Liver (tissue), 9 donors: Measurements from ENCODE around the gene TMX2. TPM values are rescaled to one million over a fixed set of nuclear protein-coding genes. Genes with fewer than 3 reads are reported as not detected.

Experiments used
- DNase-seq: peaks from one replicate; pipeline ENCODE4 v3.0.0-alpha.2; 2017; ENCODE audit warnings: low spot score
- H3K27ac ChIP-seq, 2 donors: one replicate each; pipeline ENCODE4 v1.7.0; 2013; ENCODE audit warnings: inconsistent platforms in 2 of 2, low read length in 2 of 2, control low read depth in 1 of 2, low read depth in 1 of 2, mild to moderate bottlenecking in 1 of 2
- H3K27me3 ChIP-seq, 4 donors: one replicate each; pipeline versions ENCODE4 v1.6.1 to v1.7.0; 2013; ENCODE audit warnings: low read length in 3 of 4, inconsistent platforms in 1 of 4, mild to moderate bottlenecking in 1 of 4, moderate library complexity in 1 of 4; ENCODE audit not compliant: control insufficient read depth in 4 of 4, insufficient read depth in 4 of 4
- H3K36me3 ChIP-seq, 4 donors: one replicate each; pipeline versions ENCODE4 v1.6.1 to v1.7.0; 2013; ENCODE audit warnings: low read length in 3 of 4, mild to moderate bottlenecking in 3 of 4, low read depth in 1 of 4, moderate library complexity in 1 of 4; ENCODE audit not compliant: control insufficient read depth in 4 of 4, insufficient read depth in 3 of 4
- H3K4me1 ChIP-seq, 4 donors: one replicate each; pipeline versions ENCODE4 v1.6.1 to v1.7.0; 2013; ENCODE audit warnings: low read length in 3 of 4, mild to moderate bottlenecking in 3 of 4, moderate library complexity in 1 of 4; ENCODE audit not compliant: control insufficient read depth in 4 of 4, insufficient read depth in 4 of 4
- H3K4me3 ChIP-seq, 3 donors: one replicate each; pipeline versions ENCODE4 v1.6.1 to v1.7.0; 2013; ENCODE audit warnings: low read length in 3 of 3, control low read depth in 1 of 3, low read depth in 1 of 3, mild to moderate bottlenecking in 1 of 3
- H3K9ac ChIP-seq, 2 donors: one replicate each; pipeline ENCODE4 v1.7.0; 2013; ENCODE audit warnings: low read length in 2 of 2, mild to moderate bottlenecking in 2 of 2, moderate library complexity in 2 of 2, control low read depth in 1 of 2, low read depth in 1 of 2
- H3K9me3 ChIP-seq, 4 donors: one replicate each; pipeline versions ENCODE4 v1.6.1 to v1.7.0; 2013; ENCODE audit warnings: low read length in 3 of 4; ENCODE audit not compliant: control insufficient read depth in 4 of 4
- CTCF ChIP-seq: fragments of 150-350 bp; IDR thresholded peaks from 2 replicates; pipeline ENCODE4 v1.5.1; 2017; ENCODE audit warnings: improper control_type of control experiment, low read depth, low read length; ENCODE audit not compliant: missing input control
- EGR1 ChIP-seq, 2 donors: IDR thresholded peaks; 2 replicates each; pipeline ENCODE4 v1.6.1; 2016 to 2018; ENCODE audit warnings: antibody characterized with exemption in 2 of 2, low read depth in 2 of 2
- FOXA2 ChIP-seq: IDR thresholded peaks from 2 replicates; pipeline ENCODE4 v1.6.1; 2016; ENCODE audit warnings: antibody characterized with exemption
- GABPA ChIP-seq, 2 donors: IDR thresholded peaks in 1 of 2; conservative IDR thresholded peaks in 1 of 2; 2 replicates each; pipeline ENCODE4 v1.6.1; 2016; ENCODE audit warnings: antibody characterized with exemption in 2 of 2, mild to moderate bottlenecking in 1 of 2, moderate library complexity in 1 of 2
- HNF4A ChIP-seq, 2 donors: conservative IDR thresholded peaks; 2 replicates each; pipeline ENCODE4 v1.6.1; 2016; ENCODE audit warnings: antibody characterized with exemption in 2 of 2, mild to moderate bottlenecking in 2 of 2
- HNF4G ChIP-seq: IDR thresholded peaks from 2 replicates; pipeline ENCODE4 v1.6.1; 2016; ENCODE audit warnings: antibody characterized with exemption
- MAX ChIP-seq: IDR thresholded peaks from 2 replicates; pipeline ENCODE4 v1.6.1; 2016; ENCODE audit warnings: antibody characterized with exemption
- NR2F2 ChIP-seq: IDR thresholded peaks from 2 replicates; pipeline ENCODE4 v1.6.1; 2016; ENCODE audit warnings: antibody characterized with exemption
- RAD21 ChIP-seq, 2 donors: IDR thresholded peaks; 2 replicates each; pipeline ENCODE4 v1.6.1; 2016; ENCODE audit warnings: antibody characterized with exemption in 2 of 2, mild to moderate bottlenecking in 2 of 2
- REST ChIP-seq: IDR thresholded peaks from 2 replicates; pipeline ENCODE4 v1.6.1; 2016; ENCODE audit warnings: antibody characterized with exemption, mild to moderate bottlenecking
- RXRA ChIP-seq, 2 donors: IDR thresholded peaks; 2 replicates each; pipeline ENCODE4 v1.6.1; 2017 to 2018; ENCODE audit warnings: antibody characterized with exemption in 2 of 2, mild to moderate bottlenecking in 1 of 2
- SP1 ChIP-seq: IDR thresholded peaks from 2 replicates; pipeline ENCODE4 v1.6.1; 2018; ENCODE audit warnings: antibody characterized with exemption, mild to moderate bottlenecking
- TAF1 ChIP-seq: conservative IDR thresholded peaks from 2 replicates; pipeline ENCODE4 v1.6.1; 2016; ENCODE audit warnings: antibody characterized with exemption, mild to moderate bottlenecking
- ZBTB33 ChIP-seq: IDR thresholded peaks from 2 replicates; pipeline ENCODE4 v1.6.1; 2016; ENCODE audit warnings: antibody characterized with exemption
- WGBS: extraction: QIAGEN DNeasy Blood & Tissue Kit; methylation state at CpG from one replicate; pipeline ENCODE4 v1.1.7; 2013; 5-methylcytosine and 5-hydroxymethylcytosine counted together
- polyA plus RNA-seq, 2 donors: library from polyadenylated mRNA; stranded (reverse) in 1 of 2; unstranded in 1 of 2; fragments of 200-250 nt in 1 of 2; fragments of >200 nt in 1 of 2; fragmentation: Nextera tagmentation in 1 of 2; extraction: Ambion mirVana in 1 of 2; gene quantifications; one replicate each; pipeline versions ENCODE4 v1.2.1 to v1.2.3, GENCODE V29; 2013 to 2015
- total RNA-seq, 2 donors: library from RNA; depleted of rRNA; stranded (reverse); fragments of >200 nt; gene quantifications; one replicate each; pipeline ENCODE4 v1.2.3, GENCODE V29; 2014
- donor health status: healthy.
- donor health status: healthy.
- donor health status: healthy.
- donor health status: healthy.
- donor health status: healthy.

Gene TMX2
- total and polyA plus RNA-seq, 4 donors = 43.3 to 70.9 (median 59.1) TPM

GRCh38 chr11:57758174-57758573, 45.8 kb downstream of the TMX2 start:
- 78% methylated on average over 3 of the region's 3 CpGs for WGBS
- TF ChIP-seq HNF4G (no peak), HNF4A (conservative IDR thresholded peaks at IDR 0.05) (no peak), EGR1 (IDR thresholded peaks at IDR 0.05; ENCODE audit: low read depth in 2 of 2) (no peak), MAX (no peak), RXRA (IDR thresholded peaks at IDR 0.05) (no peak), CTCF (no peak), SP1 (no peak), FOXA2 (no peak), REST (no peak), ZBTB33 (no peak), RAD21 (IDR thresholded peaks at IDR 0.05) (no peak), NR2F2 (no peak), TAF1 (no peak), GABPA (IDR thresholded peaks at IDR 0.05 in 1 of 2, conservative IDR thresholded peaks at IDR 0.05 in 1 of 2) (no peak)
- Histone ChIP-seq H3K9me3 (no peaks in the 10 kb centered on the region), H3K27me3 (no peaks in the 10 kb centered on the region), H3K4me3 (no peak overlapping the region), H3K36me3 (no peaks in the 10 kb centered on the region), H3K27ac (no peak overlapping the region), H3K9ac (no peak overlapping the region), H3K4me1 (peaks cover 0 to 6% (median under 1%) of the 10 kb centered on the region in 4 donors)
- no peak for DNase-seq
